ENCODE measurements around the gene TMUB2. TPM values are rescaled to one million over a fixed set of nuclear protein-coding genes. Genes with fewer than 3 reads are reported as not detected.

Gene TMUB2
- total and polyA plus RNA-seq, 3 donors from 2014 or later, result 60.0 to 76.7 (median 63.1) TPM

DNA sequence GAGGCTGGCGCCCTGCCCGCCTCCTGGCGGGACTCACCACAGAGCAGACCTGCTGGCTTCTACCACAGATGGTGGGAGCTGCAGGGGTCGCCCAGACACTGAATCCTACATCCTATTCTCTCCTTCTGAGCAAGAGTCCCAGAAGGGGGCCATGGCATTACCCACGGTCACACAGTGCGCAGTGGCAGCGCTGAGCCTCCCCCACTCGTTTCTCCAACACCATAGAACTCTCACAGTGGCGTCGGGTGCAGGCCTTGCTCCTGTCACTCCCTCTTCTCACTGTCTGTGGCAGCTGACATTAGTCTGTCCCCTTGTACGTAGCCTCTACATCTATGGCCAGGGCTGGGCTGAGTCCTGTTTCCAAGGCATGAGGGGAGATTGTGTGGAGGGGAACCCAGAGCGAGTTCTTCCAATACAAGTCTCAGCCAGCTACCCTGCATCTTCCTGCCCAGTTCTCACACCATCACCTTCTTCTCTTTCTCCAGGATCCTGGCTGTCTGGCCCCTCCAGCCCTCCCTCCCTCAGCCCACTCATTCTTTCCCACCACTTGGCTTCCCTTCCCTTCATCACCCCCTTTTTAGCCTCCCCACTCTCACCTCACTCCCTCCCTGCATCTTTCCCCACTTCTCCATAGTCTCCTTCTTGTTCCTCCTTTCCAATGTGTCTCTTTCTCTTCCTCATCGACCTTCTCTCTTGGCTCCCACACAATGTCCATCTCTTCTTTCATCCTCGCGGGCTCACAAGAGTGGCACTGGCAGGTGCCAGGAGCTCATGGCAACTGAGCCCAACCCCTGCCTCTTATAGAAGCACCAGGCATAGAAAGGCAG is 26.8 kb downstream of the TMUB2 start:
- Histone ChIP-seq H3K27ac (peak overlapping the region in 1 of 2 donors; percentile 24), H3K4me1 (peaks cover 34% of the 10 kb centered on the region), H3K9me3 (no peaks in the 10 kb centered on the region), H3K27me3 (no peaks in the 10 kb centered on the region), H3K4me3 (no peak overlapping the region), H3K36me3 (ENCODE audit: low read depth, missing control alignments) (peaks cover 1% of the 10 kb centered on the region)
- WGBS, 2 donors, result 79 to 84% methylated on average over 12 to 15 of the region's 15 CpGs
- no peak for DNase-seq
- intact Hi-C loops (cut with DNase I; ENCODE audit: low total_unique reads), result no loop called here
- TF ChIP-seq, protein P1, sequence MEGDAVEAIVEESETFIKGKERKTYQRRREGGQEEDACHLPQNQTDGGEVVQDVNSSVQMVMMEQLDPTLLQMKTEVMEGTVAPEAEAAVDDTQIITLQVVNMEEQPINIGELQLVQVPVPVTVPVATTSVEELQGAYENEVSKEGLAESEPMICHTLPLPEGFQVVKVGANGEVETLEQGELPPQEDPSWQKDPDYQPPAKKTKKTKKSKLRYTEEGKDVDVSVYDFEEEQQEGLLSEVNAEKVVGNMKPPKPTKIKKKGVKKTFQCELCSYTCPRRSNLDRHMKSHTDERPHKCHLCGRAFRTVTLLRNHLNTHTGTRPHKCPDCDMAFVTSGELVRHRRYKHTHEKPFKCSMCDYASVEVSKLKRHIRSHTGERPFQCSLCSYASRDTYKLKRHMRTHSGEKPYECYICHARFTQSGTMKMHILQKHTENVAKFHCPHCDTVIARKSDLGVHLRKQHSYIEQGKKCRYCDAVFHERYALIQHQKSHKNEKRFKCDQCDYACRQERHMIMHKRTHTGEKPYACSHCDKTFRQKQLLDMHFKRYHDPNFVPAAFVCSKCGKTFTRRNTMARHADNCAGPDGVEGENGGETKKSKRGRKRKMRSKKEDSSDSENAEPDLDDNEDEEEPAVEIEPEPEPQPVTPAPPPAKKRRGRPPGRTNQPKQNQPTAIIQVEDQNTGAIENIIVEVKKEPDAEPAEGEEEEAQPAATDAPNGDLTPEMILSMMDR (IDR thresholded peaks at IDR 0.05), result no peak
- TF ChIP-seq POLR2A (IDR thresholded peaks at IDR 0.05), result no peak

DNA sequence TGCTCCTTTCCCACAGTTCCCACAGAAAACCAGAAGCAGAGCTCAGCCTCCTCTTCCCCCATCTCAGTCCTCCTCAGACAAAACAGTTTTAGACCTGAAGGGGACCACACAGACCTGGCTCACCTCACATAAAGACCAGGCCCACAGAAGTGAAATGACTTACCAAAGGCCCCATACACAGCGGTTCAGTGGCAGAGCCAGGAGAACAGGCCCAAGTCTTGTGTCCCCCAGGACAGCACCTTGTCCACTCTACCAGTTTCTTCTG is 27.4 kb downstream of the TMUB2 start:
- Histone ChIP-seq H3K27ac (no peak overlapping the region), H3K36me3 (ENCODE audit: low read depth, missing control alignments) (no peaks in the 10 kb centered on the region), H3K4me1 (peaks cover 34% of the 10 kb centered on the region), H3K4me3 (no peak overlapping the region), H3K27me3 (no peaks in the 10 kb centered on the region), H3K9me3 (no peaks in the 10 kb centered on the region)
- DNase-seq, result no peak
- 89 to 92% methylated on average over 1 of the region's 1 CpG for WGBS, 2 donors
- intact Hi-C loops (cut with DNase I; ENCODE audit: low total_unique reads), result no loop called here
- TF ChIP-seq, protein P1 (IDR thresholded peaks at IDR 0.05), result no peak
- TF ChIP-seq POLR2A (IDR thresholded peaks at IDR 0.05), result no peak

DNA sequence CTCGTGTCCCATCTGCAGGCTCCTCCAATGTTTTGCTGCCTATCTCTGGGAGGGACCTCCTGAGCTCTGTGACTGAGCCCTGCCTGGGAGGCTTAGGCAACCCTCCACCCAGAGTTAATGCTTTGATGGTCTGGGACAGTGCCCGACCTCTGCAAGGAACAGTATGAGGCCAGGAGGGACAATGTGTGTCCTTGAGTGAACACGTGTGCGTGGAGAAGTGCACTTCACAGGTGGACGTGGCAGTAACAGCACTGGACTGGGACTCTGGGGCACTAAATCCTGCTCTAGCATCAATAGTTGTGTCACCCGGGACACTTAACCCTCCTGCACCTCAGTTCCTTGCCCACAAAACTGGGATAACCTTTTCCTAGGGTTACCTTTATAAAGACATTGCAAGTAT is 28.1 kb downstream of the TMUB2 start:
- TF ChIP-seq, protein P1 (IDR thresholded peaks at IDR 0.05), result no peak
- TF ChIP-seq POLR2A (IDR thresholded peaks at IDR 0.05), result no peak
- no peaks in the 10 kb centered on the region for H3K36me3 ChIP-seq (ENCODE audit: low read depth, missing control alignments)
- no peaks in the 10 kb centered on the region for H3K27me3 ChIP-seq
- intact Hi-C loops (cut with DNase I; ENCODE audit: low total_unique reads), result no loop called here
- WGBS, 2 donors, result 87 to 98% methylated on average over 6 of the region's 6 CpGs
- peaks cover 34% of the 10 kb centered on the region for H3K4me1 ChIP-seq
- DNase-seq, result no peak
- H3K9me3 ChIP-seq, result no peaks in the 10 kb centered on the region
- H3K27ac ChIP-seq, result no peak overlapping the region
- H3K4me3 ChIP-seq, result no peak overlapping the region

DNA sequence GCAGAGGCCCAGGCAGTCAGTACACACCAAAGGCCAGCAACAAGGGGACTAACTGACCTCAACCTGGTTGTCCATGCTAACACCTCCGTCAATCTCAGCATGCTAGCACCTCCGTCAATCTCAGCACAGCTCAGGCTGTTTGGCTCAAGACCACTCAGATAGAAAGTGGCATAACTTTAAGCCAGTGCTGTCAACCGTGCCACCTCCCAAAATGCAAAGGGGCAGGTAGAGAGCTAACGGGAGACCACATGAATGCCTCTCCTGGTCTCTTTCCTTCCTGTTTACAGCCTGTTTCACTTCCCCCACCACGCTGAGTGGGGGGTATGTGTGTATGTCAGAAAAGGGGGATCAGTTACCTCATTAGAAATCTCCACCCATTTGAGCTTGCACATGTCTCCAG is 29.4 kb downstream of the TMUB2 start:
- Histone ChIP-seq H3K4me3 (no peak overlapping the region), H3K27ac (no peak overlapping the region), H3K36me3 (ENCODE audit: low read depth, missing control alignments) (no peaks in the 10 kb centered on the region), H3K27me3 (no peaks in the 10 kb centered on the region), H3K9me3 (no peaks in the 10 kb centered on the region), H3K4me1 (peaks cover 27% of the 10 kb centered on the region)
- no peak for TF ChIP-seq POLR2A (IDR thresholded peaks at IDR 0.05)
- TF ChIP-seq, protein P1 (IDR thresholded peaks at IDR 0.05), result no peak
- no peak for DNase-seq
- intact Hi-C loops (cut with DNase I; ENCODE audit: low total_unique reads), result no loop called here
- 78 to 89% methylated on average over 5 of the region's 5 CpGs for WGBS, 2 donors

DNA sequence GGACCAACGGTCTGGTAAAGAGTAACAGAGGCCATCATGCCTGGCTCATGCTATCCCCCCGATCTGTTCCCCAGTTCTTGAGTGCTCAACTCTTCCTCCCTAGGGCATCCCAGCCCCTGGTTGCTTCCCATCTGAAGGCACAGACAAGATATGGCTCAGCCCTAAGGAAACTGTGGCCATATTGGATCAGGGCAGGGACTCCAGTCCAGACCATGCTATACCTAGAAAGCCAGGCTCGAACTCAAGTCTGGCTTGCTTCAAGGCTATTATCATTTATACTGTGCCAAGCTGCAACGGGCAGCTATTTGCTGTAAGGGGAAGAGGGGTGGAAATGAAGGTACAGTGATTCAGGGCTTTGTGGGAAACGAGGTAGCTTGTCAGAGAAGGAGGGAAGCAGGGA is 29.9 kb downstream of the TMUB2 start:
- no peaks in the 10 kb centered on the region for H3K36me3 ChIP-seq (ENCODE audit: low read depth, missing control alignments)
- intact Hi-C loops (cut with DNase I; ENCODE audit: low total_unique reads), result no loop called here
- no peak for DNase-seq
- 73 to 75% methylated on average over 5 of the region's 5 CpGs for WGBS, 2 donors
- no peak overlapping the region for H3K4me3 ChIP-seq
- H3K27ac ChIP-seq, result no peak overlapping the region
- peaks cover 23% of the 10 kb centered on the region for H3K4me1 ChIP-seq
- no peak for TF ChIP-seq POLR2A (IDR thresholded peaks at IDR 0.05)
- TF ChIP-seq, protein P1 (IDR thresholded peaks at IDR 0.05), result no peak
- no peaks in the 10 kb centered on the region for H3K27me3 ChIP-seq
- no peaks in the 10 kb centered on the region for H3K9me3 ChIP-seq

Measured in testis (tissue), 3 donors.